MCF 10A (cell line): ENCODE data around the gene MMP23B. TPM values are rescaled to one million over a fixed set of nuclear protein-coding genes. Genes with fewer than 3 reads are reported as not detected.

Experiments used
- BruUV-seq: library from RNA; stranded (reverse); fragments of 400-500 nt; replicated peaks from 2 replicates; lab custom pipeline; 2021; lab: Mats Ljungman, UMichigan
- CTCF ChIA-PET: fragments of 300-600 bp; sonication (Branson Sonifier 250); formaldehyde crosslinking; extraction: SDS; loops from one replicate; lab custom pipeline; 2021; ENCODE audit warnings: antibody characterized with exemption, inconsistent platforms; lab: Yijun Ruan, JAX
- POLR2A ChIA-PET: fragments of 300-600, 350-650 bp; sonication (Branson Sonifier 250); formaldehyde crosslinking; extraction: SDS; loops from one replicate; lab custom pipeline; 2020; ENCODE audit warnings: antibody characterized with exemption, inconsistent platforms; lab: Yijun Ruan, JAX
- DNase-seq: peaks from one replicate; pipeline ENCODE4 v3.0.0-alpha.2; 2018; ENCODE audit not compliant: unreplicated experiment
- H3K27ac Mint-ChIP-seq: one replicate; pipeline ENCODE4 v1.8.0; 2022; ENCODE audit warnings: mild to moderate bottlenecking, low read depth, mixed read lengths; ENCODE audit not compliant: unreplicated experiment
- H3K27me3 Mint-ChIP-seq: one replicate; pipeline ENCODE4 v1.8.0; 2022; ENCODE audit warnings: mixed read lengths; ENCODE audit not compliant: insufficient read depth, unreplicated experiment
- H3K36me3 Mint-ChIP-seq: one replicate; pipeline ENCODE4 v1.8.0; 2022; ENCODE audit warnings: mild to moderate bottlenecking, moderate library complexity, mixed read lengths; ENCODE audit not compliant: insufficient read depth, unreplicated experiment
- H3K4me1 Mint-ChIP-seq: one replicate; pipeline ENCODE4 v1.8.0; 2022; ENCODE audit warnings: mixed read lengths; ENCODE audit not compliant: insufficient read depth, unreplicated experiment
- H3K4me3 Mint-ChIP-seq: one replicate; pipeline ENCODE4 v1.8.0; 2022; ENCODE audit warnings: mild to moderate bottlenecking, moderate library complexity, mixed read lengths; ENCODE audit not compliant: unreplicated experiment
- H3K9me3 Mint-ChIP-seq: one replicate; pipeline ENCODE4 v1.8.0; 2022; ENCODE audit warnings: mixed read lengths; ENCODE audit not compliant: unreplicated experiment
- intact Hi-C: fragments of 100-400 bp; cut with micrococcal nuclease; formaldehyde crosslinking; loops from 2 replicates; pipeline ENCODE4 v1.14.1; 2022
- total RNA-seq: library from RNA; stranded (reverse); gene quantifications from 2 replicates; pipeline ENCODE4 v1.2.3, GENCODE V29; 2022
- TF ChIP-seq, protein P1 (sequence below): fragments of 200-600 bp; IDR thresholded peaks from one replicate; pipeline ENCODE4 v1.8.0; 2022; ENCODE audit warnings: antibody characterized with exemption, mild to moderate bottlenecking; ENCODE audit not compliant: unreplicated experiment

Gene MMP23B
- total RNA-seq, 1 experiment from 2014 or later, result 1.7 TPM

DNA sequence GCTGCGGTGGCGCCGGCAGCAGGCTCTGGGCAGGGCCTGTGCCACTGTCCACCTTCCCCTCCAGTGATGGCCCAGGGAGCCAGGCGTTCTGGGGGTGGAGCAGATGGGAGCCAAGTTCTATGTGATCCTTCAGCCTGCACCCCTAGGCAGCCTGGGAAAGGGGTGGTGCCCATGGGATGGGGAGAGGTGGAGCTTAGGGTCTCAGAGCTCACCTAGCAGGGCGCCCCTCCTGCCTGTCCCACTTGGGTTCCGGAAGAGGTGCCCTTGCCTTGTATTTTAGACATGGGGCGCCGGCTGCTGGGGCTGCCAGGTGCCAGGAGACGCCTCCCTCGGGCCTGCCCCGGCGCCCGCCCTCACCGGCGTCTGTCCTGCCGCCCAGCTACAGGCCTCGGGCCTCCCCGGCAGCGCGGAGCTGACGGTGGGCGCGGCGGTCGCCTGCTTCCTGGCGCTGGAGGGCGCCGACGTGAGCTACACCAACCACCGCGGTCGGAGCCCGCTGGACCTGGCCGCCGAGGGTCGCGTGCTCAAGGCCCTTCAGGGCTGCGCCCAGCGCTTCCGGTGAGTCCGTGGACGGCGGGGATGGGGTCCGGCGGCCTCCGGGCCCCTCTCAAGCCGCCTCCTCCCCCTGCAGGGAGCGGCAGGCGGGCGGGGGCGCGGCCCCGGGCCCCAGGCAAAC lies 3.1 kb upstream of the MMP23B start:
- H3K36me3 Mint-ChIP-seq, result no peaks in the 10 kb centered on the region
- no peak overlapping the region for H3K4me3 Mint-ChIP-seq
- no peak overlapping the region for H3K27ac Mint-ChIP-seq
- no peaks in the 10 kb centered on the region for H3K27me3 Mint-ChIP-seq
- BruUV-seq, result no TSS peak
- intact Hi-C loops, result no loop called here
- H3K4me1 Mint-ChIP-seq, result no peaks in the 10 kb centered on the region
- no peak for DNase-seq
- POLR2A ChIA-PET, result no interaction called here
- TF ChIP-seq, protein P1, sequence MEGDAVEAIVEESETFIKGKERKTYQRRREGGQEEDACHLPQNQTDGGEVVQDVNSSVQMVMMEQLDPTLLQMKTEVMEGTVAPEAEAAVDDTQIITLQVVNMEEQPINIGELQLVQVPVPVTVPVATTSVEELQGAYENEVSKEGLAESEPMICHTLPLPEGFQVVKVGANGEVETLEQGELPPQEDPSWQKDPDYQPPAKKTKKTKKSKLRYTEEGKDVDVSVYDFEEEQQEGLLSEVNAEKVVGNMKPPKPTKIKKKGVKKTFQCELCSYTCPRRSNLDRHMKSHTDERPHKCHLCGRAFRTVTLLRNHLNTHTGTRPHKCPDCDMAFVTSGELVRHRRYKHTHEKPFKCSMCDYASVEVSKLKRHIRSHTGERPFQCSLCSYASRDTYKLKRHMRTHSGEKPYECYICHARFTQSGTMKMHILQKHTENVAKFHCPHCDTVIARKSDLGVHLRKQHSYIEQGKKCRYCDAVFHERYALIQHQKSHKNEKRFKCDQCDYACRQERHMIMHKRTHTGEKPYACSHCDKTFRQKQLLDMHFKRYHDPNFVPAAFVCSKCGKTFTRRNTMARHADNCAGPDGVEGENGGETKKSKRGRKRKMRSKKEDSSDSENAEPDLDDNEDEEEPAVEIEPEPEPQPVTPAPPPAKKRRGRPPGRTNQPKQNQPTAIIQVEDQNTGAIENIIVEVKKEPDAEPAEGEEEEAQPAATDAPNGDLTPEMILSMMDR, result no peak
- no peaks in the 10 kb centered on the region for H3K9me3 Mint-ChIP-seq
- CTCF ChIA-PET, result no interaction called here

DNA sequence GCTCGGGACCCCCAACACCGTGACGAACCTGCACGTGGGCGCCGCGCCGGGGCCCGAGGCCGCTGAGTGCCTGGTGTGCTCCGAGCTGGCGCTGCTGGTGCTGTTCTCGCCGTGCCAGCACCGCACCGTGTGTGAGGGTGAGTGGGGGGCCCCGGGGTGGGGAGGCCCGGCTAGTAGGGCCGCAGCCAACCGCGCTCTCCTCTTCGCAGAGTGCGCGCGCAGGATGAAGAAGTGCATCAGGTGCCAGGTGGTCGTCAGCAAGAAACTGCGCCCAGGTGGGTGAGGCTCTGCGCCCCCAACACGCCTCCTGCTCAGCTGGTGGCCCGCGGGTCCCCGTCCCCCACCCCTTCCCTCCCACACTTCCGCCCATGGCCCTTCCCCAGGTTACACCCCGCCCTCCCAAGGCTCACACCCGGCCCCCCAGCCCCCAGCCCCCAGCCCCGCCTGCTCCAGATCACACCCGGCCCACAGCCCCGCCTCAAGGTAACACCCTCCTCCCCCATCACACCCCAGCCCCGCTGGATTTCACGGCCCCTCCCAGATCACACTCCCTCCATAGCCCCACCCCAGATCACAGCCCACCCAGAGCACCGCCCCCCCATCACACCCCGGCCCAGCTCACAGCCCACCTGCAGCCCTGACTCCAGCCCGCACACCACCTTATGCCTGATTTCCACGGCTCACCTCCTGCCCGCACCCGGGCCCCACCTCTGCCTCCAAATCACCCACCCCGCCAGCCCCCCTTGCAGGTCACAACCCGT lies 2.4 kb upstream of the MMP23B start:
- TF ChIP-seq, protein P1, result no peak
- CTCF ChIA-PET, result no interaction called here

DNA sequence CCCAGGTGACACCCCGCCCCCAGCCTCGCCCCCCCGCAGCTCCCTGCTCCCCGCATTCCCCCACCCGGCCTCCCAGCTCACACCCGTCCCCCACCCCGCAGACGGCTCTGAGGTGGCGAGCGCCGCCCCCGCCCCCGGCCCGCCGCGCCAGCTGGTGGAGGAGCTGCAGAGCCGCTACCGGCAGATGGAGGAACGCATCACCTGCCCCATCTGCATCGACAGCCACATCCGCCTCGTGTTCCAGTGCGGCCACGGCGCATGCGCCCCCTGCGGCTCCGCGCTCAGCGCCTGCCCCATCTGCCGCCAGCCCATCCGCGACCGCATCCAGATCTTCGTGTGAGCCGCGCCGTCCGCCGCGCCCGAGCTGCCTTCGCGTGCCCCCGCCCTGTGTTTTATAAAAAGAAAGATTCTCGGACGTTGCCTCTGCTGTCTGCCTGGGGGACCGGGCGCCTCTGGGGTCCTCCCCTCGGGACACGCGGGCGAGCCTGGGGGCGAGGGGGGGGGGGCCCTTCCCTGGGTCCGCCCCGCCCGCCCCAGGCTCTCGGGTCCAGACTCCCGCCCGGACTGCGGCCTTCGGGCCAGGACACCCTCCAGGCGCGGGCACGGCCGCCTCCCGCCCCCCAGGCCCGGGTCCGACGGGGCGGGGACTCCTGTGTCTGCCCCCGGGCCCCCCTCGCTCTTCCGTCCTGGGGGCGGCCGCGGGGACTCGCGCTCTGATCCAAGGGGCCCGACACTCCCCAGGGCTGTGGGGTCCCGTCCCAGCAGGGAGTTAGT lies 1.6 kb upstream of the MMP23B start:
- H3K27me3 Mint-ChIP-seq, result no peaks in the 10 kb centered on the region
- no peaks in the 10 kb centered on the region for H3K36me3 Mint-ChIP-seq
- ChIA-PET POLR2A (interaction anchor here (0.6 kb wide), 1 partner anchor 173 kb away, joined by 5 read pairs; no protein-coding TSS in a partner anchor), CTCF (no interaction called here)
- H3K27ac Mint-ChIP-seq, result no peak overlapping the region
- H3K4me1 Mint-ChIP-seq, result no peaks in the 10 kb centered on the region
- TF ChIP-seq, protein P1, result no peak
- no TSS peak for BruUV-seq
- intact Hi-C loops, result no loop called here
- no peak overlapping the region for H3K4me3 Mint-ChIP-seq
- no peaks in the 10 kb centered on the region for H3K9me3 Mint-ChIP-seq
- no peak for DNase-seq

More for the DNA sequence above, 2.4 kb upstream of the MMP23B start:
- Mint-ChIP-seq H3K27me3 (no peaks in the 10 kb centered on the region), H3K36me3 (no peaks in the 10 kb centered on the region), H3K4me3 (no peak overlapping the region), H3K27ac (no peak overlapping the region), H3K9me3 (no peaks in the 10 kb centered on the region), H3K4me1 (no peaks in the 10 kb centered on the region)
- POLR2A ChIA-PET, result no interaction called here
- intact Hi-C loops, result no loop called here
- no TSS peak for BruUV-seq
- no peak for DNase-seq
